Bronchial epithelial cell (primary cell): ENCODE data around the gene RAD51B. TPM values are rescaled to one million over a fixed set of nuclear protein-coding genes. Genes with fewer than 3 reads are reported as not detected.

ENCODE experiments used
- DNase-seq: peaks from one replicate; pipeline ENCODE4 v3.0.0-alpha.2; 2010; ENCODE audit warnings: low read depth
- FAIRE-seq: peaks from 2 replicates; lab custom pipeline; 2011; peaks lifted over from hg19 to GRCh38; lab: Jason Lieb, UNC
- H3K27me3 ChIP-seq: 2 replicates; pipeline ENCODE4 v1.5.1; 2011; ENCODE audit warnings: low read length; ENCODE audit not compliant: control insufficient read depth, insufficient read depth
- H3K36me3 ChIP-seq: 2 replicates; pipeline ENCODE4 v1.5.1; 2011; ENCODE audit warnings: low read length; ENCODE audit not compliant: control insufficient read depth, insufficient read depth
- H3K4me3 ChIP-seq: 2 replicates; pipeline ENCODE4 v1.5.1; 2011; ENCODE audit warnings: mild to moderate bottlenecking, low read depth, low read length, control low read depth
- CTCF ChIP-seq: IDR thresholded peaks from 2 replicates; pipeline ENCODE4 v1.5.1; 2011; ENCODE audit warnings: mild to moderate bottlenecking, moderate library complexity, low read length, control low read depth, inconsistent platforms; ENCODE audit not compliant: insufficient read depth, severe bottlenecking
- total RNA-seq: library from RNA; depleted of rRNA; stranded (reverse); fragments of >200 nt; gene quantifications from 2 replicates; pipeline ENCODE4 v1.2.1, GENCODE V29; 2014

RAD51B gene
- total RNA-seq, 1 donor from 2014 or later: 12.1 TPM

- FAIRE-seq: peak; percentile 47
- H3K27me3 ChIP-seq: no peaks in the 10 kb centered on the region
- no peak overlapping the region for H3K4me3 ChIP-seq
- no peak for TF ChIP-seq CTCF
- no peak for DNase-seq
- H3K36me3 ChIP-seq: no peaks in the 10 kb centered on the region
Measured at GRCh38 chr14:68084256-68084655, 264.7 kb downstream of the RAD51B start.

GRCh38 chr14:68085742-68086141 lies 266.2 kb downstream of the RAD51B start:
- TF ChIP-seq CTCF: no peak
- Histone ChIP-seq H3K27me3 (no peaks in the 10 kb centered on the region), H3K4me3 (no peak overlapping the region), H3K36me3 (no peaks in the 10 kb centered on the region)
- DNase-seq (no peak), FAIRE-seq (peak; percentile 23)

- FAIRE-seq: no peak
- Histone ChIP-seq H3K36me3 (no peaks in the 10 kb centered on the region), H3K27me3 (no peaks in the 10 kb centered on the region), H3K4me3 (no peak overlapping the region)
- TF ChIP-seq CTCF: no peak
- no peak for DNase-seq
Measured at GRCh38 chr14:68088451-68088854, 268.9 kb downstream of the RAD51B start.

- no peak for FAIRE-seq
- TF ChIP-seq CTCF: no peak
- Histone ChIP-seq H3K27me3 (no peaks in the 10 kb centered on the region), H3K4me3 (no peak overlapping the region), H3K36me3 (no peaks in the 10 kb centered on the region)
- DNase-seq: peak; percentile 78
Measured at GRCh38 chr14:68089146-68089731, 269.7 kb downstream of the RAD51B start.

GRCh38 chr14:68094158-68094557 lies 274.6 kb downstream of the RAD51B start:
- no peaks in the 10 kb centered on the region for H3K27me3 ChIP-seq
- no peak for TF ChIP-seq CTCF
- no peaks in the 10 kb centered on the region for H3K36me3 ChIP-seq
- no peak overlapping the region for H3K4me3 ChIP-seq
- no peak for FAIRE-seq
- DNase-seq: peak; percentile 73

- H3K27me3 ChIP-seq: no peaks in the 10 kb centered on the region
- no peak overlapping the region for H3K4me3 ChIP-seq
- no peak for TF ChIP-seq CTCF
- H3K36me3 ChIP-seq: no peaks in the 10 kb centered on the region
- FAIRE-seq: no peak
- no peak for DNase-seq
Measured at GRCh38 chr14:68094752-68095151, 275.2 kb downstream of the RAD51B start.
